ENCODE results near the gene TEX22. TPM values are rescaled to one million over a fixed set of nuclear protein-coding genes. Genes with fewer than 3 reads are reported as not detected.
A peak's percentile ranks its signal among the peaks of the same experiment; 100 is the strongest.

TEX22 gene
- total and polyA plus RNA-seq, 2 donors (not counting 1 experiment from before 2014, with no cell fraction given): 1.7 to 7.0 TPM

GRCh38 chr14:105389534-105389933, 8.8 kb upstream of the TEX22 start:
- no peak overlapping the region for H3K27ac ChIP-seq (ENCODE audit: low read length in 2 of 2)
- Mint-ChIP-seq H3K4me1 (peaks cover 14% of the 10 kb centered on the region), H3K4me3 (no peak overlapping the region), H3K9me3 (ENCODE audit: insufficient read depth) (no peaks in the 10 kb centered on the region), H3K27me3 (no peaks in the 10 kb centered on the region), H3K27ac (no peak overlapping the region)
- H4K20me1 ChIP-seq (ENCODE audit: control insufficient read depth, insufficient read depth, low read length, poor library complexity, severe bottlenecking): no peaks in the 10 kb centered on the region
- H3K4me1 ChIP-seq (ENCODE audit: control insufficient read depth in 2 of 2, insufficient read depth in 2 of 2, low read length in 2 of 2): peaks cover 10 to 17% of the 10 kb centered on the region in 2 donors
- H3K9ac ChIP-seq (ENCODE audit: low read length): no peak overlapping the region
- CTCF ChIA-PET: interaction anchor here (1.4 to 2.5 kb wide), 2 partner anchors 19 to 100 kb away, joined by 5 to 11 read pairs; no protein-coding TSS in a partner anchor
- no peak overlapping the region for H3K4me3 ChIP-seq (ENCODE audit: control extremely low read depth in 1 of 5, extremely low read depth in 1 of 5, insufficient read depth in 1 of 5, low read depth in 2 of 5, low read length in 4 of 5)
- H3K36me3 ChIP-seq (replicated peaks in 1 of 2; ENCODE audit: control extremely low read depth in 1 of 2, control insufficient read depth in 1 of 2, extremely low read depth in 1 of 2, insufficient read depth in 2 of 2, low read length in 1 of 2): no peaks in the 10 kb centered on the region
- H3K79me2 ChIP-seq (ENCODE audit: control insufficient read depth, insufficient read depth, low read length): no peaks in the 10 kb centered on the region
- H3K27me3 ChIP-seq (replicated peaks in 1 of 4; ENCODE audit: control extremely low read depth in 1 of 4, control insufficient read depth in 3 of 4, insufficient read depth in 4 of 4, low read length in 3 of 4): no peaks in the 10 kb centered on the region
- no peak for ATAC-seq (ENCODE audit: low read depth)
- DNase-seq: no peak
- 95% methylated on average over 12 of the region's 12 CpGs for WGBS (ENCODE audit: insufficient coverage)
- POLR2A ChIA-PET: interaction anchor here (0.9 kb wide), 1 partner anchor 19 kb away, joined by 3 read pairs; no protein-coding TSS in a partner anchor
- intact Hi-C loops (cut with micrococcal nuclease): no loop called here
- no peaks in the 10 kb centered on the region for H3K9me3 ChIP-seq (ENCODE audit: control extremely low read depth in 1 of 3, control insufficient read depth in 2 of 3, insufficient read depth in 1 of 3, low read length in 2 of 3)
- TF ChIP-seq EZH2 (IDR thresholded peaks at IDR 0.05; ENCODE audit: borderline replicate concordance, insufficient read depth, low read depth, low read length, poor library complexity, severe bottlenecking) (no peak), CTCF (IDR thresholded peaks at IDR 0.05) (no peak)
- no peak overlapping the region for H3K4me2 ChIP-seq (replicated peaks; ENCODE audit: low read depth, low read length, poor library complexity, severe bottlenecking)
- no peak overlapping the region for H2AFZ ChIP-seq (ENCODE audit: insufficient read depth, low read depth, low read length, poor library complexity, severe bottlenecking)

DNA sequence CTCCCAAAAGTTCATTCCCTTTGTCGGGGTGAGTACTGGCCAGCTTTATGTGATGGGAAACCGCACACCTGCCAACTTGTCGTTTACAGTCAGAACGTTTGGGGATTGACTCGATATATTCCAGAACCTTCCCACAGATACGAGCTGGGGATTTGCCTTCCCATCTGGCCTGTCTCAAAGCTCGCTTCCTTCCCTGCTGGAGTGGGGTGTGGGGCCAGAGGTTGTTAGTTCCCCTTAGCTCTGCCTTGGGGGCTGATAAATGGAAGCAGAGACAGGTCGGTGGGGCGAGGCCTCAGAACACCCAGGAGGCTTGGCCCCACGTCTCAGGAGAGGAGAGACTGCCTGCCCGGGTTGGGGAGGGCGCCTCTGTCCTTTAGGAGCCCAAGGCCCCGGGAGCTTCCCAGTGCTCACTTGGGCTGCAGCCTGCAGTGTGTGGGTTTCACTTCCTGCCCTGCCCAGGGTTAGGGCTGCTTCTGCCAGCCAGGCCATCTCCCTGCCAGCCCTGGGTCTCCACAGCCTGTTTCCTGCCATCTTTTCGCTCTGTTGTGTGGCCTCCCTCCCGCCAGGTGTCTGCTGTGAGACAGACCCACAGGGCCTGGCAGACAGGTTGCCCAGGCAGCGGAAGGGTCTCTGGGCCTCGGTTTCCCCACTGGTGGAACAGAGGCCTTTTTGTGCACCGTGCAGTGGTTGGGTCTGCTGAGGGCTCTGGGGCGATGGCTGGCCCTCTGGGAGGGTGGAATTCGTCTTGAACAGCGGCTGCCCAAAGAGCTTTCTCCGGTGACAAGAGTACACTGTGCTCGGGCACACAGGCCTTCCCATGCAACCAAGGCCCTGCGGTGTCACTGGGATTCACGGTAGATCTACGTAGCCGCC, 8.1 kb upstream of the TEX22 start:
- H3K9me3 Mint-ChIP-seq (ENCODE audit: insufficient read depth): no peaks in the 10 kb centered on the region
- POLR2A ChIA-PET: interaction anchor here (0.9 kb wide), 1 partner anchor 19 kb away, joined by 3 read pairs; no protein-coding TSS in a partner anchor
- Histone ChIP-seq H4K20me1 (ENCODE audit: control insufficient read depth, insufficient read depth, low read length, poor library complexity, severe bottlenecking) (no peaks in the 10 kb centered on the region), H3K27ac (ENCODE audit: low read length in 2 of 2) (peak overlapping the region in 1 of 2 donors; percentile 40), H3K79me2 (ENCODE audit: control insufficient read depth, insufficient read depth, low read length) (no peaks in the 10 kb centered on the region), H2AFZ (ENCODE audit: insufficient read depth, low read depth, low read length, poor library complexity, severe bottlenecking) (peak overlapping the region; percentile 58), H3K9me3 (ENCODE audit: control extremely low read depth in 1 of 3, control insufficient read depth in 2 of 3, insufficient read depth in 1 of 3, low read length in 2 of 3) (no peaks in the 10 kb centered on the region), H3K36me3 (replicated peaks in 1 of 2; ENCODE audit: control extremely low read depth in 1 of 2, control insufficient read depth in 1 of 2, extremely low read depth in 1 of 2, insufficient read depth in 2 of 2, low read length in 1 of 2) (no peaks in the 10 kb centered on the region), H3K4me2 (replicated peaks; ENCODE audit: low read depth, low read length, poor library complexity, severe bottlenecking) (peak overlapping the region; percentile 51), H3K9ac (ENCODE audit: low read length) (no peak overlapping the region), H3K27me3 (replicated peaks in 1 of 4; ENCODE audit: control extremely low read depth in 1 of 4, control insufficient read depth in 3 of 4, insufficient read depth in 4 of 4, low read length in 3 of 4) (no peaks in the 10 kb centered on the region), H3K4me3 (ENCODE audit: control extremely low read depth in 1 of 5, extremely low read depth in 1 of 5, insufficient read depth in 1 of 5, low read depth in 2 of 5, low read length in 4 of 5) (no peak overlapping the region), H3K4me1 (ENCODE audit: control insufficient read depth in 2 of 2, insufficient read depth in 2 of 2, low read length in 2 of 2) (peaks cover 10 to 17% of the 10 kb centered on the region in 2 donors)
- ATAC-seq (ENCODE audit: low read depth): peak; percentile 61
- intact Hi-C loops (cut with micrococcal nuclease): no loop called here
- no peak for TF ChIP-seq EZH2 (IDR thresholded peaks at IDR 0.05; ENCODE audit: borderline replicate concordance, insufficient read depth, low read depth, low read length, poor library complexity, severe bottlenecking)
- TF ChIP-seq CTCF (IDR thresholded peaks at IDR 0.05): no peak
- peak; percentile 52 for DNase-seq
- H3K4me3 Mint-ChIP-seq: no peak overlapping the region
- no peaks in the 10 kb centered on the region for H3K27me3 Mint-ChIP-seq
- H3K27ac Mint-ChIP-seq: peak overlapping the region; percentile 20
- CTCF ChIA-PET: interaction anchor here (1.4 to 2.5 kb wide), 2 partner anchors 19 to 100 kb away, joined by 5 to 11 read pairs; no protein-coding TSS in a partner anchor
- 58% methylated on average over 22 of the region's 27 CpGs for WGBS (ENCODE audit: insufficient coverage)
- peaks cover 14% of the 10 kb centered on the region for H3K4me1 Mint-ChIP-seq
